H1 (cell line): ENCODE results near the gene HES1. TPM values are rescaled to one million over a fixed set of nuclear protein-coding genes. Genes with fewer than 3 reads are reported as not detected.

Experiments used
- CTCF ChIA-PET: fragments of 300-600 bp; sonication (Branson Sonifier 250); formaldehyde crosslinking; loops from one replicate; lab custom pipeline; 2021; ENCODE audit not compliant: partially characterized antibody; lab: Charles Lee
- POLR2A ChIA-PET: fragments of 300-600 bp; sonication (Branson Sonifier 250); formaldehyde crosslinking; loops from one replicate; lab custom pipeline; 2021; ENCODE audit warnings: inconsistent platforms; ENCODE audit not compliant: partially characterized antibody; lab: Charles Lee
- DNase-seq, 2 experiments: peaks; one replicate each; pipeline versions ENCODE4 v3.0.0 to v3.0.0-alpha.2; 2010 to 2022; ENCODE audit warnings: low spot score in 2 of 2, low read depth in 1 of 2, mixed read lengths in 1 of 2
- FAIRE-seq: peaks from 2 replicates; lab custom pipeline; 2011; peaks lifted over from hg19 to GRCh38; lab: Jason Lieb, UNC
- H2AFZ ChIP-seq: 2 replicates; pipeline ENCODE4 v1.8.1; 2012; ENCODE audit warnings: low read length, inconsistent platforms
- H2AK5ac ChIP-seq: 2 replicates; pipeline ENCODE4 v1.6.1; 2013; ENCODE audit warnings: low read depth, low read length
- H2BK120ac ChIP-seq: replicated peaks from 2 replicates; pipeline ENCODE3; 2013; ENCODE audit warnings: low read depth, low read length, inconsistent platforms
- H2BK12ac ChIP-seq: 2 replicates; pipeline ENCODE4 v1.6.1; 2013; ENCODE audit warnings: low read depth, low read length
- H2BK15ac ChIP-seq: 2 replicates; pipeline ENCODE4 v1.6.1; 2013; ENCODE audit warnings: low read length
- H2BK20ac ChIP-seq: 2 replicates; pipeline ENCODE4 v1.6.1; 2013; ENCODE audit warnings: low read length
- H2BK5ac ChIP-seq: 2 replicates; pipeline ENCODE4 v1.6.1; 2013; ENCODE audit warnings: low read depth, low read length
- H3K14ac ChIP-seq: 2 replicates; pipeline ENCODE4 v1.6.1; 2013; ENCODE audit warnings: inconsistent platforms; ENCODE audit not compliant: insufficient read length
- H3K18ac ChIP-seq: 2 replicates; pipeline ENCODE4 v1.6.1; 2013; ENCODE audit warnings: low read length; ENCODE audit errors: extremely low read depth
- H3K23ac ChIP-seq: 2 replicates; pipeline ENCODE4 v1.6.1; 2013; ENCODE audit warnings: inconsistent platforms; ENCODE audit not compliant: insufficient read length
- H3K23me2 ChIP-seq: 2 replicates; pipeline ENCODE4 v1.6.1; 2013; ENCODE audit warnings: low read depth, low read length
- H3K27ac ChIP-seq: 2 replicates; pipeline ENCODE4 v1.6.1; 2011; ENCODE audit warnings: low read depth, low read length, inconsistent platforms
- H3K27me3 ChIP-seq, 4 experiments: replicated peaks in 1 of 4; 1 replicate in 1 of 4; 2 replicates in 3 of 4; pipeline versions ENCODE4 v1.6.1 to v1.8.1; 2011 to 2013; ENCODE audit warnings: low read length in 3 of 4, mild to moderate bottlenecking in 3 of 4, inconsistent platforms in 2 of 4, mixed read lengths in 2 of 4, moderate library complexity in 1 of 4; ENCODE audit not compliant: control insufficient read depth in 3 of 4, insufficient read depth in 3 of 4; ENCODE audit errors: extremely low read depth in 1 of 4
- H3K36me3 ChIP-seq, 4 experiments: 2 replicates each; pipeline versions ENCODE4 v1.6.1 to v1.8.1; 2011 to 2013; ENCODE audit warnings: mild to moderate bottlenecking in 4 of 4, low read length in 3 of 4, moderate library complexity in 2 of 4, control low read depth in 1 of 4, inconsistent platforms in 1 of 4; ENCODE audit not compliant: insufficient read depth in 4 of 4, control insufficient read depth in 2 of 4
- H3K4ac ChIP-seq: replicated peaks from 2 replicates; pipeline ENCODE3; 2013; ENCODE audit warnings: low read length, low read depth, mixed read lengths, inconsistent platforms; ENCODE audit not compliant: insufficient read length
- H3K4me1 ChIP-seq, 4 experiments: replicated peaks in 1 of 4; 1 replicate in 1 of 4; 2 replicates in 3 of 4; pipeline versions ENCODE4 v1.6.1 to v1.8.1; 2011 to 2013; ENCODE audit warnings: low read length in 3 of 4, inconsistent platforms in 2 of 4, mixed read lengths in 1 of 4; ENCODE audit not compliant: insufficient read depth in 4 of 4, control insufficient read depth in 3 of 4
- H3K4me2 ChIP-seq, 2 experiments: 2 replicates each; pipeline versions ENCODE4 v1.6.1 to v1.8.1; 2011 to 2013; ENCODE audit warnings: low read depth in 2 of 2, low read length in 2 of 2, control low read depth in 1 of 2, inconsistent platforms in 1 of 2, mild to moderate bottlenecking in 1 of 2; ENCODE audit not compliant: insufficient read depth in 1 of 2
- H3K4me3 ChIP-seq, 4 experiments: fragments of 200-600, 300-600 bp in 1 of 4; sonication (generic), shearing (Covaris generic), sonication (Bioruptor Twin) in 1 of 4; 2 replicates each; pipeline versions ENCODE4 v1.5.1 to v1.8.1; 2011 to 2016; ENCODE audit warnings: low read length in 4 of 4, low read depth in 3 of 4, control low read depth in 2 of 4, inconsistent platforms in 2 of 4, mild to moderate bottlenecking in 2 of 4, mixed read lengths in 1 of 4, moderate library complexity in 1 of 4; ENCODE audit not compliant: insufficient read depth in 2 of 4; ENCODE audit errors: extremely low read depth in 1 of 4
- H3K56ac ChIP-seq: replicated peaks from 2 replicates; pipeline ENCODE3; 2013; ENCODE audit warnings: low read depth, mild to moderate bottlenecking, mixed read lengths, low read length, inconsistent platforms; ENCODE audit not compliant: insufficient read length
- H3K79me1 ChIP-seq: 2 replicates; pipeline ENCODE4 v1.6.1; 2013; ENCODE audit warnings: low read depth, low read length, control low read depth
- H3K79me2 ChIP-seq, 2 experiments: 2 replicates each; pipeline versions ENCODE4 v1.6.1 to v1.8.1; 2012 to 2013; ENCODE audit warnings: low read length in 2 of 2, mild to moderate bottlenecking in 2 of 2, inconsistent platforms in 1 of 2; ENCODE audit not compliant: insufficient read depth in 2 of 2, control insufficient read depth in 1 of 2
- H3K9ac ChIP-seq, 4 experiments: replicated peaks in 1 of 4; 1 replicate in 1 of 4; 2 replicates in 3 of 4; pipeline versions ENCODE4 v1.6.1 to v1.8.1; 2011 to 2013; ENCODE audit warnings: low read depth in 3 of 4, low read length in 3 of 4, control low read depth in 2 of 4, mild to moderate bottlenecking in 2 of 4, moderate library complexity in 2 of 4, inconsistent platforms in 1 of 4; ENCODE audit errors: extremely low read depth in 1 of 4
- H3K9me3 ChIP-seq, 2 experiments: 2 replicates each; pipeline versions ENCODE4 v1.6.1 to v1.8.1; 2012 to 2013; ENCODE audit warnings: mild to moderate bottlenecking in 2 of 2, moderate library complexity in 2 of 2, control low read depth in 1 of 2, inconsistent platforms in 1 of 2, low read depth in 1 of 2, low read length in 1 of 2, mixed read lengths in 1 of 2; ENCODE audit not compliant: insufficient read depth in 2 of 2
- H4K20me1 ChIP-seq, 2 experiments: replicated peaks in 1 of 2; 2 replicates each; pipeline versions ENCODE3 to v1.8.1; 2011 to 2013; ENCODE audit warnings: inconsistent platforms in 2 of 2, low read length in 2 of 2, mild to moderate bottlenecking in 1 of 2; ENCODE audit not compliant: insufficient read depth in 2 of 2, control insufficient read depth in 1 of 2
- H4K5ac ChIP-seq: 2 replicates; pipeline ENCODE4 v1.6.1; 2013; ENCODE audit warnings: low read length, low read depth, mixed read lengths, inconsistent platforms; ENCODE audit not compliant: insufficient read length
- H4K8ac ChIP-seq: 2 replicates; pipeline ENCODE4 v1.8.0; 2013; ENCODE audit warnings: mild to moderate bottlenecking, moderate library complexity, low read length, inconsistent platforms; ENCODE audit not compliant: insufficient read depth; ENCODE audit errors: extremely low read depth
- H4K91ac ChIP-seq: replicated peaks from 2 replicates; pipeline ENCODE3; 2013; ENCODE audit warnings: low read length, mixed read lengths, inconsistent platforms; ENCODE audit not compliant: insufficient read length
- CBX5 ChIP-seq: fragments of 300-800, 300-1000 bp; sonication (generic); IDR thresholded peaks from 2 replicates; pipeline ENCODE4 v1.7.1; 2016; ENCODE audit warnings: antibody characterized with exemption, low read length, low read depth
- CTBP2 ChIP-seq: IDR thresholded peaks from 2 replicates; pipeline ENCODE4 v1.7.0; 2011; ENCODE audit warnings: borderline replicate concordance, mild to moderate bottlenecking, moderate library complexity, mixed read lengths, low read length; ENCODE audit not compliant: insufficient read depth, insufficient read length
- EP300 ChIP-seq, 2 experiments: IDR thresholded peaks; 1 replicate in 1 of 2; 2 replicates in 1 of 2; pipeline ENCODE4 v1.6.1; 2011 to 2012; ENCODE audit warnings: low read depth in 2 of 2, low read length in 2 of 2, mild to moderate bottlenecking in 2 of 2, borderline replicate concordance in 1 of 2, inconsistent platforms in 1 of 2, moderate library complexity in 1 of 2
- FOSL1 ChIP-seq: IDR thresholded peaks from 2 replicates; pipeline ENCODE4 v1.6.1; 2011; ENCODE audit warnings: mild to moderate bottlenecking, low read depth, low read length, moderate library complexity; ENCODE audit not compliant: insufficient read depth
- KDM1A ChIP-seq: fragments of 200-600, 300-600 bp; sonication (generic); IDR thresholded peaks from 2 replicates; pipeline ENCODE4 v1.7.1; 2016; ENCODE audit warnings: mild to moderate bottlenecking, low read length, borderline replicate concordance
- NRF1 ChIP-seq: IDR thresholded peaks from 2 replicates; pipeline ENCODE4 v1.6.1; 2011; ENCODE audit warnings: mild to moderate bottlenecking, low read depth, low read length, improper control_type of control experiment
- RAD21 ChIP-seq, 2 experiments: IDR thresholded peaks in 1 of 2; conservative IDR thresholded peaks in 1 of 2; 2 replicates each; pipeline ENCODE4 v1.6.1; 2011; ENCODE audit warnings: low read depth in 2 of 2, low read length in 2 of 2, improper control_type of control experiment in 1 of 2, inconsistent platforms in 1 of 2, mild to moderate bottlenecking in 1 of 2, moderate library complexity in 1 of 2
- RBBP5 ChIP-seq: IDR thresholded peaks from 2 replicates; pipeline ENCODE4 v1.7.1; 2012; ENCODE audit warnings: low read depth, mild to moderate bottlenecking, inconsistent platforms, low read length, moderate library complexity, borderline replicate concordance
- RXRA ChIP-seq: IDR thresholded peaks from 2 replicates; pipeline ENCODE4 v1.6.1; 2011; ENCODE audit warnings: low read depth, mild to moderate bottlenecking, low read length, moderate library complexity; ENCODE audit not compliant: insufficient read depth
- SP4 ChIP-seq: IDR thresholded peaks from 2 replicates; pipeline ENCODE4 v1.6.1; 2012; ENCODE audit warnings: low read length, inconsistent platforms
- WGBS, 2 experiments: shearing (Covaris generic) in 1 of 2; methylation state at CpG; one replicate each; pipeline versions ENCODE4 v1.1.6 to v1.1.7; 2013 to 2015; ENCODE audit warnings: low lambda C conversion rate in 2 of 2, mixed read lengths in 2 of 2, inconsistent platforms in 1 of 2, low coverage in 1 of 2, missing lambda C conversion rate in 1 of 2; ENCODE audit not compliant: insufficient replicate concordance in 2 of 2, insufficient coverage in 1 of 2, insufficient read length in 1 of 2; ENCODE audit errors: extremely low coverage in 1 of 2, missing lambda C conversion rate in 1 of 2; 5-methylcytosine and 5-hydroxymethylcytosine counted together
- polyA plus RNA-seq, 7 experiments: library from polyadenylated mRNA; depleted of rRNA in 3 of 7; stranded (reverse) in 5 of 7; unstranded in 2 of 7; fragments of >200 nt in 5 of 7; fragments of 200-250 nt in 2 of 7; gene quantifications; 1 replicate in 5 of 7; 2 replicates in 1 of 7; 4 replicates in 1 of 7; pipeline versions ENCODE4 v1.2.1 to v1.2.3, GENCODE V29; 2011 to 2013; ENCODE audit warnings: missing spikeins in 2 of 7, mixed read lengths in 2 of 7
- total RNA-seq: library from RNA; stranded (reverse); fragmentation: NEBNext Ultra II Directional; extraction: Animal tissue kit (Norgen Biotek cat#: 25700); gene quantifications from 2 replicates; pipeline ENCODE4 v1.2.1, GENCODE V29; 2021

Gene HES1
- total and polyA plus RNA-seq, 2 of the 8 experiments (the other 6 are each of a cell fraction or from before 2014, with no cell fraction given): 7.9 to 12.9 TPM

DNA sequence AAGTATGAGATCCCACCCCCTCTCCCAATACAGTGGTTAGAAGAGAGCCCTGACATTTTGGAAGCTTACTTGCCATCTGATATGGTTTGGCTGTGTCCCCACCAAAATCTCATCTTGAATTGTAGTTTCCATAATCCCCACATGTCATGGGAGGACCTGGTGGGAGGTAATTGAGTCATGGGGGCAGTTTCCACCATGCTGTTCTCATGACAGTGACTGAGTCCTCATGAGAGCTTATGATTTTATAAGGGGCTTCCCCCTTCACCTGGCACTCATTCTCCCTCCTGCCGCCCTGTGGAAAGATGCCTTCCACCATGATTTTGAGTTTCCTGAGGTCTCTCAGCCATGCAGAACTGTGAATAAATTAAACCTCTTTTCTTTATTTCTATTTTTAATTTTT, 28.8 kb upstream of the HES1 start:
- no peaks in the 10 kb centered on the region for H3K79me2 ChIP-seq

More for the DNA sequence above, 28.8 kb upstream of the HES1 start:
- H2AFZ ChIP-seq: no peak overlapping the region
- H3K9ac ChIP-seq: no peak overlapping the region
- no peaks in the 10 kb centered on the region for H3K9me3 ChIP-seq
- no peak overlapping the region for H3K18ac ChIP-seq
- ChIA-PET POLR2A (no interaction called here), CTCF (interaction anchor here (0.7 to 1.8 kb wide), 5 partner anchors 18 to 326 kb away, joined by 3 to 6 read pairs (median 4); no protein-coding TSS in a partner anchor)
- H3K4me3 ChIP-seq: no peak overlapping the region
- no peak overlapping the region for H4K5ac ChIP-seq
- H2BK5ac ChIP-seq: no peak overlapping the region
- no peak overlapping the region for H3K14ac ChIP-seq
- H2BK15ac ChIP-seq: no peak overlapping the region
- H4K8ac ChIP-seq: no peak overlapping the region
- H3K79me1 ChIP-seq: no peaks in the 10 kb centered on the region
- H3K4me1 ChIP-seq: peaks cover 0 to 7% (median 0%) of the 10 kb centered on the region in 4 experiments; a peak in 3 of 7 replicates
- H3K4ac ChIP-seq: no peak overlapping the region
- no CpG with 5 or more reads among the region's 1 CpG for WGBS, 2 experiments
- no peak overlapping the region for H2AK5ac ChIP-seq
- H3K23ac ChIP-seq: no peak overlapping the region
- H4K91ac ChIP-seq: no peak overlapping the region
- TF ChIP-seq EP300 (IDR thresholded peaks at IDR 0.05; ENCODE audit: borderline replicate concordance in 1 of 2, low read depth in 2 of 2, low read length in 2 of 2): no peak
- TF ChIP-seq SP4: no peak
- no peak for TF ChIP-seq KDM1A
- TF ChIP-seq CTBP2: no peak
- no peak for TF ChIP-seq RBBP5
- no peak for TF ChIP-seq NRF1
- no peak for TF ChIP-seq CBX5
- TF ChIP-seq FOSL1: no peak
- no peak for TF ChIP-seq RXRA
- TF ChIP-seq RAD21 (IDR thresholded peaks at IDR 0.05 in 1 of 2, conservative IDR thresholded peaks at IDR 0.05 in 1 of 2; ENCODE audit: low read depth in 2 of 2, low read length in 2 of 2): no peak
- H2BK120ac ChIP-seq: no peak overlapping the region
- no peak overlapping the region for H3K27ac ChIP-seq
- H3K36me3 ChIP-seq: no peaks in the 10 kb centered on the region
- no peak overlapping the region for H2BK20ac ChIP-seq
- no peaks in the 10 kb centered on the region for H3K27me3 ChIP-seq
- no peak overlapping the region for H3K56ac ChIP-seq
- FAIRE-seq (no peak), DNase-seq (no peak)
- H3K23me2 ChIP-seq: no peaks in the 10 kb centered on the region
- no peaks in the 10 kb centered on the region for H4K20me1 ChIP-seq
- no peak overlapping the region for H2BK12ac ChIP-seq
- H3K4me2 ChIP-seq: no peak overlapping the region
